Fibroblast of villous mesenchyme (primary cell): ENCODE measurements around the gene STX11. TPM values are rescaled to one million over a fixed set of nuclear protein-coding genes. Genes with fewer than 3 reads are reported as not detected.

ENCODE experiments used
- DNase-seq: peaks from one replicate; pipeline ENCODE4 v3.0.0-alpha.2; 2010; ENCODE audit warnings: low read depth
- H3K4me3 ChIP-seq: 2 replicates; pipeline ENCODE4 v1.5.1; 2011; ENCODE audit warnings: low read depth, mild to moderate bottlenecking, low read length
- total RNA-seq: library from RNA; depleted of rRNA; stranded (reverse); fragments of >200 nt; gene quantifications from 2 replicates; pipeline ENCODE4 v1.2.3, GENCODE V29; 2012
- TF ChIP-seq, protein P1 (sequence below): IDR thresholded peaks from 2 replicates; pipeline ENCODE4 v1.5.1; 2012; ENCODE audit warnings: low read depth, mild to moderate bottlenecking, low read length; ENCODE audit not compliant: insufficient read depth

Gene STX11
- total RNA-seq, 1 donor: 2.2 TPM

DNA sequence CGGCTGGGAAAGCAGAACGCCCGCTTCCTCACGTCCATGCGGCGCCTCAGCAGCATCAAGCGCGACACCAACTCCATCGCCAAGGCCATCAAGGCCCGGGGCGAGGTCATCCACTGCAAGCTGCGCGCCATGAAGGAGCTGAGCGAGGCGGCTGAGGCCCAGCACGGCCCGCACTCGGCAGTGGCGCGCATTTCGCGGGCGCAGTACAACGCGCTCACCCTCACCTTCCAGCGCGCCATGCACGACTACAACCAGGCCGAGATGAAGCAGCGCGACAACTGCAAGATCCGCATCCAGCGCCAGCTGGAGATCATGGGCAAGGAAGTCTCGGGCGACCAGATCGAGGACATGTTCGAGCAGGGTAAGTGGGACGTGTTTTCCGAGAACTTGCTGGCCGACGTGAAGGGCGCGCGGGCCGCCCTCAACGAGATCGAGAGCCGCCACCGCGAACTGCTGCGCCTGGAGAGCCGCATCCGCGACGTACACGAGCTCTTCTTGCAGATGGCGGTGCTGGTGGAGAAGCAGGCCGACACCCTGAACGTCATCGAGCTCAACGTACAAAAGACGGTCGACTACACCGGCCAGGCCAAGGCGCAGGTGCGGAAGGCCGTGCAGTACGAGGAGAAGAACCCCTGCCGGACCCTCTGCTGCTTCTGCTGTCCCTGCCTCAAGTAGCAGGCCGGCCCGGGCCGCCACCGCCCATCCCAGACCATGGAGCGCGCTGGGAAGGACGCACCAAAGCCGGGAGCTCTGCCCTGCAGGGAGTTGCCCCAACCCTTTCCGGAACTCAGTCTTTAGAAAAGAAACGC lies 36.7 kb downstream of the STX11 start:
- TF ChIP-seq, protein P1, sequence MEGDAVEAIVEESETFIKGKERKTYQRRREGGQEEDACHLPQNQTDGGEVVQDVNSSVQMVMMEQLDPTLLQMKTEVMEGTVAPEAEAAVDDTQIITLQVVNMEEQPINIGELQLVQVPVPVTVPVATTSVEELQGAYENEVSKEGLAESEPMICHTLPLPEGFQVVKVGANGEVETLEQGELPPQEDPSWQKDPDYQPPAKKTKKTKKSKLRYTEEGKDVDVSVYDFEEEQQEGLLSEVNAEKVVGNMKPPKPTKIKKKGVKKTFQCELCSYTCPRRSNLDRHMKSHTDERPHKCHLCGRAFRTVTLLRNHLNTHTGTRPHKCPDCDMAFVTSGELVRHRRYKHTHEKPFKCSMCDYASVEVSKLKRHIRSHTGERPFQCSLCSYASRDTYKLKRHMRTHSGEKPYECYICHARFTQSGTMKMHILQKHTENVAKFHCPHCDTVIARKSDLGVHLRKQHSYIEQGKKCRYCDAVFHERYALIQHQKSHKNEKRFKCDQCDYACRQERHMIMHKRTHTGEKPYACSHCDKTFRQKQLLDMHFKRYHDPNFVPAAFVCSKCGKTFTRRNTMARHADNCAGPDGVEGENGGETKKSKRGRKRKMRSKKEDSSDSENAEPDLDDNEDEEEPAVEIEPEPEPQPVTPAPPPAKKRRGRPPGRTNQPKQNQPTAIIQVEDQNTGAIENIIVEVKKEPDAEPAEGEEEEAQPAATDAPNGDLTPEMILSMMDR: no peak
- no peak for DNase-seq
- H3K4me3 ChIP-seq: no peak overlapping the region

DNA sequence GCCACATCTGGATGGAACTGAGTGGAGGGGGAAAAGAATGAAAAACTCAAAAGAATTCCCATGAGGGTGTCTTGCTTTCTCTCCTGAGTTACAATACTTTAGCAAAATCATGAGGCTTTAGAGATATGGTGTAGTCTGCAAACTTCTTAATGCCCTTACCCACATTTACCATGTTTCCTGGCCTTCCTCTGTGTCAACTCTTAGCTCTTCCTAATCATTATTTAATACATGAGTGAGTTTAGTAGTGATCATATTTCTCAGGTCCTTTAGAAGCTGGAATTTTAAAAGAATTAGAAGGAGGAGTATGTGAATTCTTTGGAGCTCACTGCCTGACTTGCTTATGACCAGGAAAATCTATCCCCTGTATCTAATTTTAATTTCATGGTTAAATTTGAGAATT lies 39.0 kb downstream of the STX11 start:
- no peak for DNase-seq
- H3K4me3 ChIP-seq: no peak overlapping the region
- TF ChIP-seq, protein P1: no peak

DNA sequence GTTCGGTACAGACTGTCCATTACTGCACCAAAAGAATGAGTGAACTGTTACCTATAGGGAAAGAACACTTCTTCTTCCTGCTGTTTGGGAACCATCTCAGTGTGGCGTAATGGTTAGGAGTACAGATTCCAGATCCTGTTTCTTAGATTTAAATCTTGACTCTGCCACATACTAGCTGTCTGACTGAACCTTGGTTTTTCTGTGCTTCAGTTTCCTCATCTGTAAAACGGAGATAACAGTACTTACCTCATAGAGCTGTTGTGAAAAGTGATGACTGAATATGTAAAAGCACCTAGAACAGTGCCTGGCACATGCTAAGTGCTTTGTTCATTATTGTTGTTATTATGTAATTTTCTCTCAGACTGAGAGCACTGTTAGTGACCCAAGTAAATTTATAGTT lies 39.8 kb downstream of the STX11 start:
- no peak for DNase-seq
- H3K4me3 ChIP-seq: no peak overlapping the region
- TF ChIP-seq, protein P1: no peak

DNA sequence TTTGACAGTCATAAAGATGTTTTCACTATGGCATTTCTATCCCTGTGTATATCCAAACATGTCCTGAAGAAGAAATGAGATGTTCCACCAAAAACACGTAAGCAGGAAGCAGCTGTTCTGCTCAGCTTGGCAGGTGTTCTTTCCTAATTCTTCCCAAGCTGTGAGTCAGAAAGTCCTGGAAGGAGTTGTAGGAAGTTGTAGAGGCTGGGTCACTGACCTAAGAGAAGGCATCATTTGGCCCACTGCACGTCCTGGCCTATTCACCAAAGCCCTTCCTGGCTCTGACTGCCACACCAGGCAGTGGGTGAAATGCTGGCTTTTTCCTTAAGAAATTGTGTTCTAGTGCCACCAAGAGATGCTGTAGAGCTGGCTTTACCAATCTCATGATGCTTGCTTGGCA lies 40.3 kb downstream of the STX11 start:
- peak; percentile 56 for DNase-seq
- H3K4me3 ChIP-seq: no peak overlapping the region
- TF ChIP-seq, protein P1: no peak

DNA sequence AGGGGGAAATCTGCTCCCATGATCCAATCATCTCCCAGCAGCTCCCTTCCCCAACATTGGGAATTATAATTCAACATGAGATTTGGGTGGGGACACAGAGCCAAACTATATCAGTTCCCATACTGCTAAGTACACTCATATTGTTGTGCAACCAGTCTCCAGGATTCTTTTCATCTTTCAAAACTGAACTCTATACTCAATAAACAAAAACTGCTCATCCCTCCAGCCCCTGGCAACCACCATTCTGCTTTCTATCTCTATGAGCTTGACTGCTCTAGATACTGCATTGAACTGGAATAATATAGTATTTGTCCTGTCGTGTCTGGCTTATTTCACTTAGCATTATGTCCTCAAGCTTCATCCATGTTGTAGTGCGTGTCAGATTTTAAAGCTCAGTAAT lies 42.9 kb downstream of the STX11 start:
- no peak for DNase-seq
- TF ChIP-seq, protein P1: no peak
- H3K4me3 ChIP-seq: no peak overlapping the region

DNA sequence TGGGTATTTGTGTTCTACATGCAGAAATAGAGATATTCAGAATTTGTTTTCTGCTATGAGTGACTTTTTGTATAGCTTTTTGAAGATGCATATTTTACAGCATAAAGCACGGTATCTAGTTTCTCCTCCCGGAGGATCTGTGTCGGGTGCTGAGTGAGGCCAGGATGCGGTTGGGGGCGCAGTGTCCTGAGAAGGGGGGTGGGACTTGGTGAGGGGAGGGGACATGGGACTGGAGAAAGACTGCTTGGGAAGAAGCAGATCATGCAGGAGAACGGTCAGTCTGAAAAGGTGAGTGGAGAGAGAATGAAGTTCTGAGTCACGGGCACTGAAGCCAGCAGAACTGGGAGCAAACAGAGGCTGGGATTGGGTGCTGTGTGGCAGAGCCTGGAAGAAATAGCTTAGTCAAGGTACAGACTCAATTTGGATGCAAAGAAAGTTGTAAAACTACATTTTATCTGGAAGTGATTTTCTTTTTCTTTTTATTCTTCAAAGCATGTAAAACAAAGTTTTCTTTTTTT lies 44.0 kb downstream of the STX11 start:
- H3K4me3 ChIP-seq: no peak overlapping the region
- TF ChIP-seq, protein P1: no peak
- DNase-seq: no peak

DNA sequence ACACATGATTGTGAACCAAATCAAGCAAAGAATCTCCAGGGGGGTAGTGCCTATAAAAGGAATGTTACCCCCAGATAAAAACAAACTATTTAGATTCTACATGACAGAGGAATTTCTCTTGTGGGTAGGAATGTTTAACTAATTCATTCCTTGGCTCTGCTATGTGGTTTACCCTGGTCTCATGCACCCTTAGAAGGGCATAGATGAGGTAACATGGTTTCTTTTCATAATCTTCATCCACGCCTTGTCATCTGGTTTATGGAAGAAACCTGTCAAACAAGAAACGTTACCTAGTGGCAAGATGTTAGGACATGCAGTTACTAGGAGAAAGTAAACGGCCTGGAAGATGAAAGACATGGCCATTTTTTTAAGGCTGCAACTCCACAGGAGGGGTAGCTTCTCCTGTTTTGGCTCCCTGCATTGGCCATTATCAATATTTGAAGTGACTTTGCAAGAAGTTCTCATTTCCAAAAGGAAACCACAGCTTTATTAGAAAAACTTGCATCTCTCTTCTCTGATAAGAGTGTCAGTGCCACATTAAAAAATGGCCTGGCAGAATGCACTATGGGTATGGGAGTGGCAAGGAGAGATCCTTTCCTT lies 45.5 kb downstream of the STX11 start:
- DNase-seq: peak; percentile 57
- TF ChIP-seq, protein P1: no peak
- H3K4me3 ChIP-seq: no peak overlapping the region
